ENCODE data around the gene CCDC3.

- TF ChIP-seq MAX (IDR thresholded peaks at IDR 0.05; ENCODE audit: low read depth, low read length) (no peak), CTCF (IDR thresholded peaks at IDR 0.05; ENCODE audit: low read depth, low read length) (no peak)
Measured at GRCh38 chr10:12873172-12873571, 128.3 kb downstream of the CCDC3 start.

Data from NB4 (cell line).